Measurements from ENCODE around the gene ODAD2.

- TF ChIP-seq CTCF (IDR thresholded peaks at IDR 0.05) = no peak
- TF ChIP-seq POLR2A (IDR thresholded peaks at IDR 0.05) = no peak
- TF ChIP-seq EP300 (IDR thresholded peaks at IDR 0.05) = no peak
These were observed 165.1 kb downstream of the ODAD2 start for GRCh38 chr10:27833792-27834191.
